ENCODE results near the gene SYNE1.
"Not testable (repeated sequence)": the region's sequence is repeated elsewhere in the genome, so short reads cannot be mapped to it uniquely, and the experiment has no call there.

The SYNE1 gene

GRCh38 chr6:152490971-152491378 is 146.2 kb downstream of the SYNE1 start:
- DNase-seq (ENCODE audit: low spot score): not testable (repeated sequence)

- no peak for DNase-seq (ENCODE audit: low spot score)
These were observed 152.4 kb downstream of the SYNE1 start for GRCh38 chr6:152484806-152485205.

DNA sequence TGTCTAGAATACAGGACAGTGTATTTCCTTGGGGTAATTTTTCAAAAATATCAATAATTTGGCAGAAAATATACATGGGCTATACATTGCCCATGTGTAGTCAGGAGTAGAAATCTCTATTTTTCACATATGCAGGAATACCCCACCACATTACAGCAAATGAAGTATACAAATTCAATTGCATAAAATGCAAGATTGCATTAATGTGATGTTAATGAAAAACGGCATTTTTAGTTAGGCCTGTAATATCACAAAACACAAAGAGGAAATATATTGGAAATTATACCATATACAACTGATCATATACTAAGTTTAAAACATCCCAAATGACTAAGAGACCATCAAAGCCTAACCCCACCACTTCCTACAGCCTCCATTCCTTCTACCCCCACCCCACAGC is 154.9 kb downstream of the SYNE1 start:
- DNase-seq (ENCODE audit: low spot score): no peak

DNA sequence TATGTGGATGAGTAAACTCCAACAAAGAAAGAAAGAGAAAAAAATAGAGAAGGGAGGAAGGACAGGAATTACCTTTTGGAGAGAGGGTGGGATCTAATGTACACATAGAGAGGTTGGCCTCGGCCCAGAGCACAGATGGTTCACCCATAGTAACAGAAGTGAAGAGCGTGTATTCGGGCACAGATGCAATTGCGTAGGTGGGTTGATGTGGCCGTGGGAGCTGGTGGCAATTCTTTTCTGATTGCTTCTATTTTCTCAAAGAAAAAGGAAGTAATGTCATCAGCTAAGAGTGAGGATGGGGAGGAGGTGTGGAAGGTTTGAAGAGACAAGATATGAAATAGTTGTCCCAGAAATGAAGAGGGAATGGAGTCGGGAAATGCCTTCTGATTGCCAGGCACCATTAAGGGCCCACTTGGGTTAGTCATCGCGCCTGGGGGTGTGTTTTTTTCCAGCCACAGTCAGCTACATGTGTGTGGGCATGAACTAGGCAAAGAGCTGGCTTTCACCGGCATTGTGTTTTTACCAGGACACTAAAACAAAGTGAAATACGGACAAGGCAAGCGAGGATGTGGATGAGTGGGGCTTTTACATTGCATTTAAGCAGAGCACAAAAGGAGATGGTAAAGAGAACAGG is 158.7 kb downstream of the SYNE1 start:
- no peak for DNase-seq (ENCODE audit: low spot score)

GRCh38 chr6:152474354-152474753 is 162.8 kb downstream of the SYNE1 start:
- no peak for DNase-seq (ENCODE audit: low spot score)

DNA sequence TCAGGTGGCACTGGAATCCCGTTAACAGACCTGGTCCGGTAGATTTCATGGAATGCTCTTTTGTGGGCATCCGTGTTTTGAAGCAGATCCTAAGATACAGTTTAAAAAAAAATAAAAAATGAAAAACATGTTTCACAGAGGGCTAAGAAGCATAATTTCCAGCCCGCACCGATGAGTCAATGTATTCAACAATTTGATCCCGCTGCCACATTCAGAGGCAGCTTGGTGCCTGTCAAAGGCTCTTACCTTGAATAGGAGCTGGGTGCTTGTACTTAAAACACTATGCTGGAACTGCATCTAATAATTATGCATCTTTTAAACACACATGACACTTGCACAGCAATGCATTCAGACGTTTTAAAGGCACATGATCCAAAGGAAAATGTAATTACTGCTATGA is 164.8 kb downstream of the SYNE1 start:
- DNase-seq (ENCODE audit: low spot score): no peak

GRCh38 chr6:152471456-152472265 is 165.5 kb downstream of the SYNE1 start:
- no peak for DNase-seq (ENCODE audit: low spot score)

DNA sequence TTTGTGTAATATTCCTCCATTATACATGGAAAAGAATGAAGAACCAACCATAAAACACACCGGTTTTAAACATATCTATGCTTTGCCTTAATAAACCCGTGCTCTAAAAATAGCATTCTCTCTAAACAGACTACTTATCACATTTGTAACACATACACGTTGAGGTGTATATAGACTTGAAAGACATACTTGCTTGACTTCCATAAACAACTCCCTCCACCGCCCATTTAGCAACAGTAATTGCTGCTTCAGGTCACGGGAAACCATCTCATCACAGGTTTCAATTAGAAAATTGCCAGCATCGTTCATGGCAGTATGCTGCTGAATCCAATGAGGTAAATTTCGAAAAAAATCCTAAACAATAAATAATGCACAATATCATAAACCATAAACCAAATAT is 174.0 kb downstream of the SYNE1 start:
- DNase-seq (ENCODE audit: low spot score): no peak

GRCh38 chr6:152462716-152463115 is 174.4 kb downstream of the SYNE1 start:
- DNase-seq (ENCODE audit: low spot score): no peak

DNA sequence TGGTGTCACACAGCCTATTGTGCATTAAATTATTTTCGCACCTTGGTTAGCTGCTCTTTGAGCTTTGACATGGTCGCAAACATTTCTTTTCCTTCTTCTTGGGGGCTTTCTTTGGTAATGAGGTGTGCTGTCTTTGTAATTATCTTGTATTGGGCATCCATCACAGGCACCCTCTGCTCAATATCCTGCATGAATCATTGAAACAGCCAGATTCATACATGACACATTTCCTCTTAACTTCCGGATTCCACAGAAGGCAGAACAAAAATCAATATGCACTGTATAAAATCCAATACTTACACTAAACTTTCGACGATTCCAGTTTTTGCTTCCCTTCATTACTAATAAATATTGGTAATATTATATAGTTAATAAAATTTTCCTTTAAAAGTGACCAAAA is 175.6 kb downstream of the SYNE1 start:
- DNase-seq (ENCODE audit: low spot score): no peak

DNA sequence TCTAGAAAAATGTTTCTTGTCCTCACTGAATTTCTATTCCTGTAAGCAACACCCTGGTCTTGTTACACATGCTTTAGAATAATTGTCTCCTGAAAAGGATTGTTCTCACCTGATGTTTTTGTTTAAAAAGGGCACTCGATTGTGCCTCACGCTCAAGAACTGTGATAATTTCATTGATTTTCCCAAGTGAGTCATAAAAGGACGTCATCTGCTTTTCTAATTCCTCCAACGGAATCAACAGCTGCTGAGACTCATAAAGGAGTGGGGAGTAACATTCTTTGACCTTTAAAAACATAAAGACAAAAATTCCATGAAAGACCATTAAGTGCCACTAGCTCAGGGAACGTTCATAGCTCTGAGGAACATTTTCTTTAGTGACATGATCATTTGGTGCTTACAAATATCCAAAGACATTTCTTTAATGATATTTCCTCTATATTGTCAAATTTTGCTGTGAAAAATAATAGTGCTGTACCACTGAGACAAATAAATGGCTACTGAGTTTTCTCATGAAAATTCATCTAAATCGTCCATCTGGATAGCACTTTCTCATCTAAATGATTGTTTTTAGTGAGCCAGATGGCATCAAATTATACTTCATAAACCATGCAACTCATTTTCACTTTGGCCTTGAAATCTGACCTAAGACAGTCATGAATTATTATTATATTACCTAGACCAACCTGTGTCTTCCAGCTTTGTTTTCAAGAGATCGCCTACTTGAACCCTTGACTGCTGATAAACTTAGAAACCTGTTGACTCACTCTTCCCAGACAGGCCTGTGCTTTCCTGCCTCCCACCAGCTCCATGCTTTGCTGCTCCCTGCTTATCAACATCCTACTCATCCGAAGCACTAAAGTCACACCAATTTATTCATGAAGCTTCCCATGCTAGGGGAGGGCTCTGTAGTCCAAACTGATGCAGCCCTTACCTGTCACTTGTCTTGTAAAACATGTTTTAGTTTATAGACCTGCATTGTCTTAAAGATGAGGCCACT is 178.2 kb downstream of the SYNE1 start:
- DNase-seq (ENCODE audit: low spot score): no peak

- no peak for DNase-seq (ENCODE audit: low spot score)
These were observed 179.1 kb downstream of the SYNE1 start for GRCh38 chr6:152457949-152458624.

GRCh38 chr6:152454003-152454402 is 183.2 kb downstream of the SYNE1 start:
- no peak for DNase-seq (ENCODE audit: low spot score)

GRCh38 chr6:152453421-152453820 is 183.7 kb downstream of the SYNE1 start:
- DNase-seq (ENCODE audit: low spot score): no peak

GRCh38 chr6:152452639-152453038 is 184.5 kb downstream of the SYNE1 start:
- no peak for DNase-seq (ENCODE audit: low spot score)

GRCh38 chr6:152450519-152450918 is 186.6 kb downstream of the SYNE1 start:
- no peak for DNase-seq (ENCODE audit: low spot score)

DNA sequence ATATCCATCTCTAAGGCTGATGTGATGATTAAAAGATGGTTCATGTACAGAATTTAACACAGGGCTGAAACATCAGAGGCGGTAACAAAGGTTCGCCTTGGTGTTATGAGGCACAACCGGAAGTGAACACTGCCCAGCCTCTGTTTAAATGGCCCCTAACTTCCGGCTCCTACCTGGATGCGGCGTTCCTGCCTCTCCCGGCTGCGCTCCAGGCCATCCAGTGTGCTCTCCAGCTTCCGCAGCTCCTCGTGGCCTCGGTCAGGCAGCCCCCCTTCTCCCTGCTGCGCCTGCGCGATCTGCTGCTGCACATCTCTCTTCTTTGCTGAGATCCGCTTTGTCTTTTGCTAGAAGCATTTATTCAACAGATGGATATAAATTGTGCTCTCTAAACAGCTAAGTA is 195.3 kb downstream of the SYNE1 start:
- DNase-seq (ENCODE audit: low spot score): no peak

DNA sequence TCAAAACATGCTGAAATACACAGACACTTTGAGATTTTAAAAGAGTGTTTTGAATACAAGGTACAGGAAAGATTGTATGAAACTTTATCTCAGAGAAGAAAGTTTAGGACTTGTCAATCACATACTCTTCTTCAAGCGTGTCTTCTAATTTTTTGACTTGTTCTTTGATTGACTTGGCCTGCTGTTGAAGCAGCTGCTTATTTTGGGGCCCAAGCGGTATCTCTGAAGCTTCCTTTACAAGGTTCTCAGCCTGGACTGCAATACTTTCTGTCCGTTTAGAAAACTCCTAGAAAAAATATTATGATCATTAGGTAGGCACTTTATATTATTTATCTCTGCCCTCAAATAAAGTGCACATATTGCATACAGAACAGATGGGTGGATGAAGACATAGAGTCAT is 201.3 kb downstream of the SYNE1 start:
- DNase-seq (ENCODE audit: low spot score): no peak

GRCh38 chr6:152432758-152433157 is 204.4 kb downstream of the SYNE1 start:
- DNase-seq (ENCODE audit: low spot score): no peak

- no peak for DNase-seq (ENCODE audit: low spot score)
These were observed 209.0 kb downstream of the SYNE1 start for GRCh38 chr6:152428126-152428525.

DNA sequence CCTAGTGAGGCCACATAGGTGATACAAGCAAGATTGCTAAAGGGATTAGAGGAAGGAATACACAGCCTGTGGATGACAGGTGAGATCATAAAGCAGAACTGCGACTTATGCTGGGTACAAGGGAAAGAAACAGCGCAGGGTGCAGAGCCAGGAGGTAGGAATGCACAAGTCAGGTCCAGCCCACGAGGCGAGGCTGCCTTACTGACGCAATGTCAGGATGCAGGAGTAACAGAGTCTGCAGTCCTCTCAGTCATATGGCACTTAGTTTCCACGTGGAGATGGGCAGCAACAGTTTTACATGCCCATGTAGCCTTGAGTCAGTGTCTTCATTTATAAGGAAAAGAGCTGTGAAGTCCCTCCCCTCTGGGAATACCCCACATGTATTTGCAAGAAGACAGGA is 210.9 kb downstream of the SYNE1 start:
- no peak for DNase-seq (ENCODE audit: low spot score)
